CD8-positive, alpha-beta memory T cell (primary cell): ENCODE results near the gene TSPAN7. TPM values are rescaled to one million over a fixed set of nuclear protein-coding genes. Genes with fewer than 3 reads are reported as not detected.

Experiments used
- CTCF ChIA-PET: fragments of 350-600 bp; sonication (Branson Sonifier 250); formaldehyde crosslinking; loops from one replicate; lab custom pipeline; 2021; ENCODE audit warnings: antibody characterized with exemption; lab: Charles Lee
- POLR2A ChIA-PET: fragments of 350-600 bp; sonication (Branson Sonifier 250); formaldehyde crosslinking; loops from one replicate; lab custom pipeline; 2021; ENCODE audit warnings: antibody characterized with exemption; lab: Charles Lee
- DNase-seq, 5 donors: peaks; one replicate each; pipeline versions ENCODE4 v3.0.0 to v3.0.0-alpha.2; 2020 to 2022; ENCODE audit warnings: mixed read lengths in 1 of 5
- H3K27ac ChIP-seq: one replicate; pipeline ENCODE4 v1.7.0; 2013; ENCODE audit warnings: low read depth, mild to moderate bottlenecking, low read length, moderate library complexity
- H3K27me3 ChIP-seq: 2 replicates; pipeline ENCODE4 v1.7.0; 2013; ENCODE audit warnings: low read length, mild to moderate bottlenecking; ENCODE audit not compliant: insufficient read depth, poor library complexity, severe bottlenecking
- H3K36me3 ChIP-seq: 2 replicates; pipeline ENCODE4 v1.7.0; 2013; ENCODE audit warnings: mild to moderate bottlenecking, low read length, moderate library complexity; ENCODE audit not compliant: insufficient read depth
- H3K4me1 ChIP-seq: 2 replicates; pipeline ENCODE4 v1.7.0; 2013; ENCODE audit warnings: mild to moderate bottlenecking, low read length, moderate library complexity; ENCODE audit not compliant: insufficient read depth
- H3K4me3 ChIP-seq: 2 replicates; pipeline ENCODE4 v1.7.0; 2013; ENCODE audit warnings: mild to moderate bottlenecking, low read length
- H3K9me3 ChIP-seq: 2 replicates; pipeline ENCODE4 v1.7.0; 2013; ENCODE audit warnings: mild to moderate bottlenecking, low read length
- H3K27ac Mint-ChIP-seq, 8 donors: one replicate each; pipeline ENCODE4 v1.8.0; 2020 to 2021; ENCODE audit warnings: mixed read lengths in 8 of 8, mild to moderate bottlenecking in 6 of 8, inconsistent platforms in 3 of 8, moderate library complexity in 3 of 8
- H3K27me3 Mint-ChIP-seq, 2 donors: one replicate each; pipeline ENCODE4 v1.8.0; 2020 to 2021; ENCODE audit warnings: mixed read lengths in 2 of 2, mild to moderate bottlenecking in 1 of 2, moderate library complexity in 1 of 2
- H3K36me3 Mint-ChIP-seq, 3 donors: one replicate each; pipeline ENCODE4 v1.8.0; 2020 to 2021; ENCODE audit warnings: mixed read lengths in 3 of 3, inconsistent platforms in 1 of 3, mild to moderate bottlenecking in 1 of 3
- H3K4me1 Mint-ChIP-seq, 3 donors: one replicate each; pipeline ENCODE4 v1.8.0; 2020 to 2021; ENCODE audit warnings: mixed read lengths in 3 of 3, inconsistent platforms in 1 of 3, mild to moderate bottlenecking in 1 of 3
- H3K4me3 Mint-ChIP-seq, 7 donors: one replicate each; pipeline ENCODE4 v1.8.0; 2020 to 2021; ENCODE audit warnings: mixed read lengths in 7 of 7, mild to moderate bottlenecking in 6 of 7, moderate library complexity in 4 of 7, inconsistent platforms in 2 of 7
- H3K9me3 Mint-ChIP-seq, 5 donors: one replicate each; pipeline ENCODE4 v1.8.0; 2020 to 2022; ENCODE audit warnings: mixed read lengths in 5 of 5, mild to moderate bottlenecking in 3 of 5, moderate library complexity in 2 of 5, inconsistent platforms in 1 of 5
- polyA plus RNA-seq: library from polyadenylated mRNA; unstranded; fragments of 300-500 nt; fragmentation: Illumina TruSeq; gene quantifications from one replicate; pipeline ENCODE4 v1.2.3, GENCODE V29; 2021
- total RNA-seq, 2 experiments: library from RNA; stranded (reverse); gene quantifications; one replicate each; pipeline ENCODE4 v1.2.3, GENCODE V29; 2021

TSPAN7 gene
- total and polyA plus RNA-seq, 3 experiments from 2014 or later, result 0.18 to 0.22 TPM; not detected in 1

- Histone ChIP-seq H3K27ac (no peak overlapping the region), H3K9me3 (no peaks in the 10 kb centered on the region), H3K36me3 (no peaks in the 10 kb centered on the region), H3K27me3 (no peaks in the 10 kb centered on the region), H3K4me1 (no peaks in the 10 kb centered on the region), H3K4me3 (no peak overlapping the region)
- ChIA-PET POLR2A (no interaction called here), CTCF (no interaction called here)
- no peak overlapping the region for H3K4me3 Mint-ChIP-seq
- no peak for DNase-seq
- no peaks in the 10 kb centered on the region for H3K36me3 Mint-ChIP-seq
- H3K9me3 Mint-ChIP-seq, result no peaks in the 10 kb centered on the region
- H3K4me1 Mint-ChIP-seq, result no peaks in the 10 kb centered on the region
- peaks cover 2 to 8% of the 10 kb centered on the region in 2 donors for H3K27me3 Mint-ChIP-seq
- H3K27ac Mint-ChIP-seq, result peak overlapping the region in 1 of 8 donors; percentile 36
Measured at GRCh38 chrX:38701073-38701472, 139.7 kb downstream of the TSPAN7 start.

DNA sequence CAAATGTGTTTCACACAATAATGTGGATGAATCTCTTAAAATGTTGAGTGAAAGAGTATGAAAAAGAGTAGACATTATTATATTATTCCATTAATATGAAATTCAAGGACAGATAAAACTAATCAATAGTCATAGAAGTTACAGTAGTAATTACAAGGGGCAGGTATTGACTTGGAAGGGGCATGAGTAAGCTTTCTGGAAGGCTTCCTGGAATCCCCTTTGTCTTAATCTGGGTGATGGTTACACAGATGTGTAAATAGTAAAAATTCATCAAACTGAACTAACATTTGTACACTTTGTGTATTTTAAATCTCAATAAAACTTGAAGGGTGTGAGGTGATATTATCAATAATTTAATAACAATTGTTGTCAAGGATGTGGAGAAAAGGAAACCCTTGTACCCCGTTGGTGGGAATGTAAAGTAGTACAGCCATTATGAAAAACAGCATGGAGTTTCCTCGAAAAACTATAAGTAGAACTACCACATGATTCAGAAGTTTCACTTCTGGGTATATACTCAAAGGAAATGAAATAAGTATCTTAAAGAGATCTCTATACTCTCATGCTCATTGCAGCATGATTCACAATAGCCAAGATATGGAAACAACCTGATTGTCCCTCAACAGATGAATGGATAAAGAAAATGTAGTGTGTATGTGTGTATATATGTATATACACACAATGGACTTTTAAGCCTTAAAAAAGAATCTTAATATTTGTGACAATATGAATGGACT is 143.0 kb downstream of the TSPAN7 start:
- POLR2A ChIA-PET, result no interaction called here
- Histone ChIP-seq H3K27me3 (no peaks in the 10 kb centered on the region), H3K36me3 (no peaks in the 10 kb centered on the region), H3K9me3 (no peaks in the 10 kb centered on the region), H3K4me1 (no peaks in the 10 kb centered on the region), H3K4me3 (no peak overlapping the region), H3K27ac (no peak overlapping the region)
- no peaks in the 10 kb centered on the region for H3K9me3 Mint-ChIP-seq
- H3K27me3 Mint-ChIP-seq, result peaks cover 10 to 17% of the 10 kb centered on the region in 2 donors
- no peak for DNase-seq
- H3K4me3 Mint-ChIP-seq, result no peak overlapping the region
- no peak overlapping the region for H3K27ac Mint-ChIP-seq
- CTCF ChIA-PET, result no interaction called here
- no peaks in the 10 kb centered on the region for H3K4me1 Mint-ChIP-seq
- no peaks in the 10 kb centered on the region for H3K36me3 Mint-ChIP-seq

DNA sequence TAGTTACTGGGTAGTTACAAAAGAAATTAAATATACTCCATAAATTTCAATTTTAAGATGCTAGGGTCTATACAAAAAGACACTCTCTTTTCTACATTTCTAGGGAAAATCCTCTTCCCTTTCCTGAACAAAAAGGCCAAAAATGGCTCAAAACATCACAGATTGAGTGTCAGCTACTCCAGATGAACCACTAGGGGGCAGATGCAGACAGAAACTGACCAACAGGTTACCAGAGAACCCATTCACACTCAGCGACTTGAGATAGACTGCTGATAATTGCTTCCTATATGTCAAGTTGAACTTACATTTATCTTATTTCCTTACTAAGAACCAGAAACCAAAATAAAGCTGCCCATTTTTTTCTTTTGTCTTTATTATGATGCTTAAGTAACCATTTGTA is 156.5 kb downstream of the TSPAN7 start:
- no peak overlapping the region for H3K4me3 Mint-ChIP-seq
- peaks cover 7 to 9% (median 7%) of the 10 kb centered on the region in 3 donors for H3K4me1 Mint-ChIP-seq
- peaks cover 0 to 8% (median 2%) of the 10 kb centered on the region in 5 donors for H3K9me3 Mint-ChIP-seq
- H3K27me3 Mint-ChIP-seq, result peaks cover 9 to 23% of the 10 kb centered on the region in 2 donors
- CTCF ChIA-PET, result no interaction called here
- Histone ChIP-seq H3K27ac (no peak overlapping the region), H3K4me1 (no peaks in the 10 kb centered on the region), H3K9me3 (no peaks in the 10 kb centered on the region), H3K27me3 (no peaks in the 10 kb centered on the region), H3K36me3 (no peaks in the 10 kb centered on the region), H3K4me3 (no peak overlapping the region)
- POLR2A ChIA-PET, result no interaction called here
- no peak overlapping the region for H3K27ac Mint-ChIP-seq
- no peak for DNase-seq
- no peaks in the 10 kb centered on the region for H3K36me3 Mint-ChIP-seq

- Histone ChIP-seq H3K4me3 (no peak overlapping the region), H3K9me3 (no peaks in the 10 kb centered on the region), H3K27ac (no peak overlapping the region), H3K4me1 (no peaks in the 10 kb centered on the region), H3K27me3 (no peaks in the 10 kb centered on the region), H3K36me3 (no peaks in the 10 kb centered on the region)
- H3K4me1 Mint-ChIP-seq, result peaks cover 7 to 9% (median 7%) of the 10 kb centered on the region in 3 donors
- H3K4me3 Mint-ChIP-seq, result peak overlapping the region in 1 of 7 donors; percentile 10
- H3K27me3 Mint-ChIP-seq, result peaks cover 9 to 23% of the 10 kb centered on the region in 2 donors
- CTCF ChIA-PET, result no interaction called here
- peaks cover 0 to 8% (median 2%) of the 10 kb centered on the region in 5 donors for H3K9me3 Mint-ChIP-seq
- DNase-seq, result no peak
- H3K27ac Mint-ChIP-seq, result peak overlapping the region in 1 of 8 donors; percentile 35
- POLR2A ChIA-PET, result no interaction called here
- no peaks in the 10 kb centered on the region for H3K36me3 Mint-ChIP-seq
Measured at GRCh38 chrX:38718311-38718710, 157.0 kb downstream of the TSPAN7 start.

GRCh38 chrX:38726612-38727011 is 165.3 kb downstream of the TSPAN7 start:
- peaks cover under 1 to 4% (median 2%) of the 10 kb centered on the region in 3 donors for H3K4me1 Mint-ChIP-seq
- Histone ChIP-seq H3K4me1 (no peaks in the 10 kb centered on the region), H3K27me3 (no peaks in the 10 kb centered on the region), H3K4me3 (no peak overlapping the region), H3K27ac (no peak overlapping the region), H3K9me3 (no peaks in the 10 kb centered on the region), H3K36me3 (no peaks in the 10 kb centered on the region)
- CTCF ChIA-PET, result no interaction called here
- DNase-seq, result no peak
- no peak overlapping the region for H3K4me3 Mint-ChIP-seq
- no peaks in the 10 kb centered on the region for H3K36me3 Mint-ChIP-seq
- peaks cover 0 to 7% of the 10 kb centered on the region in 2 donors for H3K27me3 Mint-ChIP-seq
- H3K27ac Mint-ChIP-seq, result no peak overlapping the region
- no peaks in the 10 kb centered on the region for H3K9me3 Mint-ChIP-seq
- POLR2A ChIA-PET, result no interaction called here

- no peak for DNase-seq
- peaks cover 0 to 11% of the 10 kb centered on the region in 2 donors for H3K27me3 Mint-ChIP-seq
- no peaks in the 10 kb centered on the region for H3K36me3 Mint-ChIP-seq
- POLR2A ChIA-PET, result no interaction called here
- no peak overlapping the region for H3K4me3 Mint-ChIP-seq
- H3K27ac Mint-ChIP-seq, result no peak overlapping the region
- Histone ChIP-seq H3K9me3 (no peaks in the 10 kb centered on the region), H3K36me3 (no peaks in the 10 kb centered on the region), H3K27me3 (no peaks in the 10 kb centered on the region), H3K4me1 (no peaks in the 10 kb centered on the region), H3K4me3 (no peak overlapping the region), H3K27ac (no peak overlapping the region)
- CTCF ChIA-PET, result no interaction called here
- H3K9me3 Mint-ChIP-seq, result no peaks in the 10 kb centered on the region
- H3K4me1 Mint-ChIP-seq, result no peaks in the 10 kb centered on the region
Measured at GRCh38 chrX:38727668-38728067, 166.3 kb downstream of the TSPAN7 start.

DNA sequence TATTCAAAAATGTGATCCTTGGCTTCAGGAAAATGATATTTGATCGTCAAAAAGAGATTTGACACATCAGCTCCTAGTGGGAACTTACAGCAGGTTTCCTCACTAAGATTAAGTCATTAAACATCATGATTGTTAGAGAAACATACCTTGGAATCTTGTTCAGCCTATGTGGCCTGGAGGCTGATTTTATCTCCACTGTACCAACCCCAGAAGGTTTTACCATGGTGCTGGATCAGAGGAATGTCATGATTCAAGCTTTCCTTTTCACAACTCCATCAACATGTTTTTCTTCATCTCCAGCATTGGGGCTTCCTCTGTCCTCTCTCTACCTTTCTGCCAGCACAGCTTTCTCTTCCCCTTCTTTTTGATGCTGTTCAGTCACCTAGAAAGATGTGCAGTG is 171.5 kb downstream of the TSPAN7 start:
- Mint-ChIP-seq H3K27me3 (peaks cover 0 to 25% of the 10 kb centered on the region in 2 donors), H3K4me3 (no peak overlapping the region), H3K9me3 (no peaks in the 10 kb centered on the region), H3K36me3 (no peaks in the 10 kb centered on the region), H3K27ac (no peak overlapping the region), H3K4me1 (no peaks in the 10 kb centered on the region)
- Histone ChIP-seq H3K36me3 (no peaks in the 10 kb centered on the region), H3K4me3 (no peak overlapping the region), H3K27me3 (no peaks in the 10 kb centered on the region), H3K27ac (no peak overlapping the region), H3K4me1 (no peaks in the 10 kb centered on the region), H3K9me3 (no peaks in the 10 kb centered on the region)
- no peak for DNase-seq
- ChIA-PET POLR2A (no interaction called here), CTCF (no interaction called here)
